IPS DF 6.9 (cell line): ENCODE results near the gene GDF11.

ENCODE experiments used
- DNase-seq: peaks from one replicate; pipeline ENCODE4 v3.0.0-alpha.2; 2013; ENCODE audit warnings: low read depth, low spot score
- H3K27ac ChIP-seq: one replicate; pipeline ENCODE4 v1.5.1; 2013; ENCODE audit warnings: low read length, control low read depth
- H3K27me3 ChIP-seq: 2 replicates; pipeline ENCODE4 v1.6.1; 2013; ENCODE audit warnings: mild to moderate bottlenecking, low read length; ENCODE audit not compliant: control insufficient read depth, insufficient read depth
- H3K36me3 ChIP-seq: 2 replicates; pipeline ENCODE4 v1.6.1; 2013; ENCODE audit warnings: low read length; ENCODE audit not compliant: control insufficient read depth, insufficient read depth
- H3K4me1 ChIP-seq: 2 replicates; pipeline ENCODE4 v1.6.1; 2013; ENCODE audit warnings: low read length; ENCODE audit not compliant: control insufficient read depth, insufficient read depth
- H3K4me3 ChIP-seq: 2 replicates; pipeline ENCODE4 v1.5.1; 2013; ENCODE audit warnings: mild to moderate bottlenecking, low read length
- H3K9me3 ChIP-seq: 2 replicates; pipeline ENCODE4 v1.6.1; 2013; ENCODE audit warnings: low read length, inconsistent platforms; ENCODE audit not compliant: control insufficient read depth, insufficient read depth
- WGBS: extraction: QIAGEN DNeasy Blood & Tissue Kit; methylation state at CpG from one replicate; pipeline ENCODE4 v1.1.7; 2013; ENCODE audit warnings: mixed read lengths, missing lambda C conversion rate; ENCODE audit not compliant: insufficient read length, insufficient coverage; 5-methylcytosine and 5-hydroxymethylcytosine counted together

The GDF11 gene

DNA sequence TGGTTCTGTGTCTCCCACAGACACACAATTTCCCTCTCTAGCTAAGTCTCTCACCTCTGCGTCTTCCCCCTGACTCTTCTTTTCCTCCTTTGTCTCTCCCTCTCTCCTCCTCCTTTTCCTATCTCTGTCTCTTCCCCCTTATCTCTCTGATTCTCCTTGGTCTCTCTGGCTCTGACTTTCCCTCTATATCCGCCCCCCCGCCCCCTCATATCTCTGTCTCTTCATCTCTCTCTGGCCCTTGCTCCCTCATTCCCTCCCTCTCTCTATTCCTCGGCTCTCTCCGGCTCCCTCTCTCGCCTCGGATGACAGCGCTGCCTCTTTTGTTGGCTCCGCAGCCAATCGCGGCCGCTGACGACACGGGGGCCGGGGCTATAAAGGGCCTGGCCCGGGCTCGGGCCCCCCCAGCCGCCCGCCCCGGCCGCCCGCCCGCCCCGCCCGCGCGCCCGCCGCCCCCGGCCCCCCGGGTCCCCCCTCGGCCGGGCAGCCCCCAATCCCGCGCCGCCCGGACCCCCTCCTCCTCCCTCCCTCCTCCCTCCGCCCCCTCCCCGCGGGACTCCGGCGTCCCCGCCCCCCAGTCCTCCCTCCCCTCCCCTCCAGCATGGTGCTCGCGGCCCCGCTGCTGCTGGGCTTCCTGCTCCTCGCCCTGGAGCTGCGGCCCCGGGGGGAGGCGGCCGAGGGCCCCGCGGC lies at the start of gene GDF11:
Gene GDF11 (plus strand): TSS at position 404 of the 687 bp plus-strand sequence. CDS start 195 bp downstream, at position 599.
- WGBS, result no CpG with 5 or more reads among the region's 53 CpGs

DNA sequence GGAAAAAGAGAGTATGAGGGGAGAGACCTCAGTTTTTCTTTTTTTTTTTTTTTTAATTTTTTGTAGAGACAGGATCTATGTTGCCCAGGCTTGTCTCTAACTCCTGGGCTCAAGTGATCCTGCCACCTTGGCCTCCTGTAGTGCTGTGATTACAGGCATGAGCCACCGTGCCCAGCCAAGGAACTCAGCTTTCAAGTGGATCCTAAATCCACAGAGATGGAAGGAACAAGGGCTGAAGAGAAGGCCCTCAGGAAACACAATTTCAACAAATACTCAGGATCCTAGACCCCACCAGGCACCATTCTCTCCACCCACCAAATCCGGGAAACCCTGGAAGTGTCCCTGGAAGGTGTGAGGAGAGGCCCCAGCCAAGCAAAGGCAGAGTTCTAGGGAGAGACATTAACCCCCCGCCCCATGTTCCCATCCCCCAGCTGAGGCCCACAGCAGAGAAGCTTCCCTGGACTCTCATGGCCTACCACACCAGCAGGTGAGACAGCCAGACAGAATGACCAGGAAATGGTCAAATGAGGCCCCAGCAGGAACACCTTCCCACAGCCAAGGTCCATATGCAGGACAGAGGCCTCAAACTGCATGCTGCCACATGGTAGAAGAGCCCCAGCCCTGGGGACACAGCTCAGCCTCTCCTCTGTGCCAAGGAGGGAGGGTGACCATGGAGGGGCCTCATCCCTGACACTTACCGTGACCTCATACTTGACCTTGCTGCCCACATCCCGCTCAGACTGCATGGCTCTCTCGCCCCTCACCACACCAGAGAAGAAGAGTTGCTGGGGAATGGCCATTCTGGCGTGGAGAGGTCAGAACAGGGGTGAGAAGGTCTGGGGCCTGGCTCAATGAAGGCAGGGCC lies 49.4 kb upstream of the GDF11 start:
- no CpG with 5 or more reads among the region's 7 CpGs for WGBS
- no peak overlapping the region for H3K27ac ChIP-seq
- H3K4me3 ChIP-seq, result no peak overlapping the region
- H3K36me3 ChIP-seq, result peaks cover 13% of the 10 kb centered on the region
- no peaks in the 10 kb centered on the region for H3K27me3 ChIP-seq
- DNase-seq, result no peak
- no peaks in the 10 kb centered on the region for H3K9me3 ChIP-seq
- H3K4me1 ChIP-seq, result no peaks in the 10 kb centered on the region

More for the DNA sequence above, at the start of gene GDF11:
- no peaks in the 10 kb centered on the region for H3K36me3 ChIP-seq
- H3K4me3 ChIP-seq, result peak within 1 kb of the TSS; percentile 93
- peaks cover 4% of the 10 kb centered on the region; the same call in 1 of the 2 replicates for H3K4me1 ChIP-seq
- H3K27ac ChIP-seq, result no peak within 1 kb of the TSS
- no peaks in the 10 kb centered on the region for H3K9me3 ChIP-seq
- H3K27me3 ChIP-seq, result no peaks in the 10 kb centered on the region
- DNase-seq, result no peak

DNA sequence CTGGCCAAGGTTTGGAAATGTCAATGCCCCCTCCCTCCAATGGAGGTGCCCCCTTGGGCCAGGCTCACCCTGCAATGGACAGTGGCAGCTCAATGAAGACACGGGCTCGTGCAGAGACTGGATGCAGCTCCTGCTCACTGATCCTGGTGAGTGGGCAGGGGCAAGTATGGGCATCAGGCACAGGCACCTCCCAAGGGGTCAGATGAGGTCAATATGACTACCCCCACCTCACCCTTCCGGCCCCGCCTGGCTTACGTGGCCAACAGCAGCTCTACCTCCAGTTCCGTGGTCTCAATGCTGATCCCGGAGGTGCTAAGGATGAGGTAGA lies 48.8 kb upstream of the GDF11 start:
- Histone ChIP-seq H3K27me3 (no peaks in the 10 kb centered on the region), H3K4me1 (no peaks in the 10 kb centered on the region), H3K9me3 (no peaks in the 10 kb centered on the region), H3K4me3 (no peak overlapping the region), H3K36me3 (peaks cover 13% of the 10 kb centered on the region), H3K27ac (no peak overlapping the region)
- DNase-seq, result no peak
- WGBS, result no CpG with 5 or more reads among the region's 7 CpGs

DNA sequence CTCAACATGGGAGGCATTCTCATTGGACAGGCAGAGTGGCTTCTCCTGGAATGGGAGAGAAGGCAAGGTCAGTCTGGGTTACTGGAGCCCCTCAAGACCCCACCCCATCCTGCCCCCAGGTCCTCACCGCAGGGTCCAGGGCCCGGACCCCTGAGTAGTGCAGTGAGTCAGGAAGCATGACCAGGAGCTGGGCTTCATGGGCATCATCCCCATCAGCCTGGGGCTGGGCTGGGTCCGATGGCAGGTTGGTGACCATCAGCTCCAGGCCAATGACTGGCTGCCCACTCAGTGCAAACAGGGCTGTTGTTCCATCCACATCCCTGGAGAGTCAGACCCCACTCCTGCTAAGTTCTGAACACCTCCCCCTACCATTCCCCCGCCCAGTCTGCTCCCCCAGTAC lies 48.3 kb upstream of the GDF11 start:
- H3K9me3 ChIP-seq, result no peaks in the 10 kb centered on the region
- WGBS, result no CpG with 5 or more reads among the region's 4 CpGs
- peaks cover 13% of the 10 kb centered on the region for H3K36me3 ChIP-seq
- no peaks in the 10 kb centered on the region for H3K27me3 ChIP-seq
- DNase-seq, result no peak
- no peak overlapping the region for H3K27ac ChIP-seq
- H3K4me3 ChIP-seq, result no peak overlapping the region
- no peaks in the 10 kb centered on the region for H3K4me1 ChIP-seq

DNA sequence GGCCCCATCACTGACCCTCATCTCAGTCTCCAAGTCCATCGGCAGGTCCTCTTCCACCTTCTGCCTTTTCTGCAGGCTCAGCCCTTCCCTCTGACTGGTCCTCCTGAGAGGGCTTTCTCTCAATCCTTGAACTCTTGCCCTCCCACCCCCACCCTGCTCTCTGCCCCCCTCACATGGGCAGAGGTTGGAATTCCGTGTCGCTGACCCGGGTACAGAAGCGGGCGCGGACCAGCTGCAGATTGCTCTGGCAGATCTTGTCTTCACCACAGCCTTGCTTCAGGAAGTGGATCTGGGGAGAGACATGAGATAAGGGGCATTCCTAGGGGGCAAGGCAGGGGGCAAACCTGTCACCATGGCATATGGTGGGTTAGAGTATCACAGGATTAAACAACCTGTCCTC lies 47.6 kb upstream of the GDF11 start:
- no CpG with 5 or more reads among the region's 7 CpGs for WGBS
- H3K4me3 ChIP-seq, result no peak overlapping the region
- H3K36me3 ChIP-seq, result peaks cover 13% of the 10 kb centered on the region

DNA sequence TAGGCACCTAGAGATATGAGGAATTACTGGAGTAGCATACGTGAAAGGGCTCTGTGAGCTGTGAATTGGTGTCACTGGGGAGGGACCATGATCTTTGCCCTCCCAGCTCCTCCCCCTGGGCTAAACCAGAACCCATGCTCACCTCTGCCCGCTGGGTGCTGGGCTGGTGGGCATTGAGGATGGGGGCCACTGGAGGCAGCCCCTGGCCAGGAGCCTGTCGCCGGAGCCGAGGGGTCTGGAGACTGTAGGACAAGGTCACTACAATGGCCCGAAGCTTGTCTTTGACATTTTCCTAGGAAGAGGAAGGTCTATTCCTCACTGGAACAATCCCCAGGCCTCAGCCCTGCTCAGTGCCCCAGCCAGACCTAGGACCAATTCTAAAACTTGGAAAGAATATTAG lies 46.8 kb upstream of the GDF11 start:
- H3K4me3 ChIP-seq, result no peak overlapping the region
- no peaks in the 10 kb centered on the region for H3K9me3 ChIP-seq
- H3K36me3 ChIP-seq, result peaks cover 13% of the 10 kb centered on the region
- WGBS, result no CpG with 5 or more reads among the region's 6 CpGs
- H3K27me3 ChIP-seq, result no peaks in the 10 kb centered on the region
- DNase-seq, result no peak
- no peak overlapping the region for H3K27ac ChIP-seq
- no peaks in the 10 kb centered on the region for H3K4me1 ChIP-seq

More for the DNA sequence above, 47.6 kb upstream of the GDF11 start:
- Histone ChIP-seq H3K27me3 (no peaks in the 10 kb centered on the region), H3K27ac (no peak overlapping the region), H3K4me1 (no peaks in the 10 kb centered on the region), H3K9me3 (no peaks in the 10 kb centered on the region)
- DNase-seq, result no peak

DNA sequence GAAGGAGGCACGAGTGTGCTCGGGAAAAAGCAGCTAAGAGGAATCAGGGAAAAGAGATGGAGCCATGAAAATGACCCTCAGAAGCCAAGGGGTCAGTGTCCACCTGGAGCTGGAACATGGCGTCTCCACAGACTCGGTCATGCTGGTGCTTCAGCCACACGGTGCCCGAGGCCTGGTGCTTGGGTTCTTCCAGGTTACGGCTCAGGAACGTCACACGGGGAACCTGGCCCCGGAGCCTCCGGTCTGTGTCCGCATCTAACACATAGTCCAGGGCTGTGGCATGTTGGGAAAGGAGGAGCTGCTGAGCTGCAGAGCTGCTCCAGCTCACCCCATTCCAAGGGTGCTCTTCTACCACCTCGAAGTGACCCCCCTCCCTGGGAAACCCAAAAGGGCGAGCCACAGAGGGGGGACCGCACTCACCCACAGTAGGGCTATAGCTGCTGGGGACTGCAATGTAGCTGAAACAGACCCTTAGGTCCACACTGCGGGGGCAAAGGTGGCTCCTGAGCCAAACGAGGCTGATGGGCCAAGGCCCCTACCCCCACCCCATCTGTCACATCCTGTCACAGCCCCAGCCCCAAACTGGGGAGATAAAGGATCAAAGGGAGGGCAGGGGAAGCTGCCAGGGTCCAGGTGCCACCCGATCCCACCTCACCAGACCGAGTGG lies 46.0 kb upstream of the GDF11 start:
- Histone ChIP-seq H3K9me3 (no peaks in the 10 kb centered on the region), H3K27me3 (no peaks in the 10 kb centered on the region), H3K27ac (no peak overlapping the region), H3K36me3 (peaks cover 13% of the 10 kb centered on the region), H3K4me3 (no peak overlapping the region), H3K4me1 (no peaks in the 10 kb centered on the region)
- WGBS, result no CpG with 5 or more reads among the region's 19 CpGs
- DNase-seq, result no peak

DNA sequence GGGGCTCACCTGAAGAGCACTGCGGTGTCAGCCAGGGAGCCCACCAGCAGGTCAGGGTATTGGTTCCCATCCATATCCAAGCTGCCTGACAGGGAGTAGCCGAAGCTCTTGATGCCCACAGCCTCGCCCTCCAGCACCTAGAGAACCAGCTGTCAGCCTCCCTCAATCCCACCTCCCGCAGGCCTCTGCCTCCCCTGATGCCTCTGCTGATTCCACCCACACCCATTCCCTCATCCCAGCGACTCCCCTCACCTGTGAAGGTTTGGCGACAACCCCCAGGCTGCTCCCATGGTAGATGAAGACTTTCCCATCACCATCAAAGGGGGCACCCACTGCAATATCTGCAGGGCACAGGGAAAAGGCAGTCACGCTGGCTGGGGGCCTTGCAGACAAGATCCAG lies 45.2 kb upstream of the GDF11 start:
- Histone ChIP-seq H3K36me3 (peaks cover 13% of the 10 kb centered on the region), H3K4me3 (no peak overlapping the region), H3K9me3 (no peaks in the 10 kb centered on the region), H3K27ac (no peak overlapping the region), H3K27me3 (no peaks in the 10 kb centered on the region), H3K4me1 (no peaks in the 10 kb centered on the region)
- WGBS, result no CpG with 5 or more reads among the region's 7 CpGs
- no peak for DNase-seq

DNA sequence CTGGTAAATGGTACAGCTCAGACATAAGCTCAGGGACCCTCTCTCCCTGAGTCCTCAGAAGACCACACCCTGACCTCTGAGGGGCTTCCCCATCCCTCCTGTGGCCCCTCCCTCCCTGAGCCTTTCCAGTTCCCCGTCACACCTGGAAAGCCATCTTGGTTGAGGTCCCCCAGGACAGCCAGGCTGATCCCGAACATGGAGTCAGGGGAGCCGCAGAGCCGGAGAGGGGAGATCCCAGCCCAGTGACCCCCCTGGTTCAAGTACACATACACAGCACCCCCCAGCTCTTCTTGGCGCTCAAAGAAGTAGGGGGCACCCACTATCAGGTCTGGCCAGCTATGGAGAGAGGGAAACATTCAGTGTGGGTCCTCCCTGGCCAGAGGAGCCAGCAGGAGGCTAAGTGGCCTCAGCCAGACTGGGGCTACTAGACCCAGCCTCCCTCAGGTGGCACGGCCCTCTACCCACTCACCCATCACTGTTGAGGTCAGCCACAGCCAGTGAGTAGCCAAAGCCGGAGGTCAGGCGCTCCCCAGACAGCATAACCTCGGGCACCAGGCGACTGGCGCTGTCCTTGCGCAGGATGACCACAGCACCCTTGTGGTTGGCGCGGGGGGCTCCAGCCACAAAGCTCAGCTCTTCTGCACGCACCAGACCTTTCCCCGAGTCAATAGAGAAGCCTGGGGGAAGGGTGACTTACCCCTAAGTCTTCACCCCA lies 44.5 kb upstream of the GDF11 start:
- DNase-seq, result no peak
- H3K27ac ChIP-seq, result no peak overlapping the region
- no CpG with 5 or more reads among the region's 16 CpGs for WGBS
- no peaks in the 10 kb centered on the region for H3K9me3 ChIP-seq
- H3K36me3 ChIP-seq, result peaks cover 13% of the 10 kb centered on the region
- no peak overlapping the region for H3K4me3 ChIP-seq
- no peaks in the 10 kb centered on the region for H3K4me1 ChIP-seq
- H3K27me3 ChIP-seq, result no peaks in the 10 kb centered on the region

DNA sequence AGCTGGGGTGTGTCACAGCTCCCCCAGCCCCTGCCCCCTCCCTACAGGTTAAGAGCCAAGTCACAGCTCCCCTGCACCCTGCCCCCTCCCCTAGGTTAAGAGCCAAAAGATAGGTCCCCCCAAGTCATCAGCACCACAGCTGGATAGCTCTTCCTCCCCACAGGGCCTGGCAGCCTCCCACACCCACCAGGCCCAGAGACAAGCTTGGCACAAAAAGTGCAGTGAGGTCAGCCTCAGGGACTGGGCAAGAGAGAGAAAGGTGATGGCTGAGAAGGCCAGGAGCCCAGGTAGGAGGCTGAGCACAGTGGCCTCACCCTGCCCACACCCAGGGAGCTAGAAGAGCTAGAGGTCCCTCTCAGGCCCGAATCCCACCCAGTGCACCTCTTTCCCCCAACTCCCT lies 44.0 kb upstream of the GDF11 start:
- WGBS, result no CpG with 5 or more reads among the region's 1 CpG
- no peaks in the 10 kb centered on the region for H3K4me1 ChIP-seq
- DNase-seq, result no peak
- no peaks in the 10 kb centered on the region for H3K27me3 ChIP-seq
- peaks cover 13% of the 10 kb centered on the region for H3K36me3 ChIP-seq
- H3K4me3 ChIP-seq, result no peak overlapping the region
- no peak overlapping the region for H3K27ac ChIP-seq
- no peaks in the 10 kb centered on the region for H3K9me3 ChIP-seq
